Chondrocyte (in vitro differentiated cells): Measurements from ENCODE around the gene DENND5A. TPM values are rescaled to one million over a fixed set of nuclear protein-coding genes. Genes with fewer than 3 reads are reported as not detected.

Source experiments
- DNase-seq: peaks from one replicate; pipeline ENCODE4 v3.0.0; 2021; ENCODE audit warnings: mixed read lengths, low spot score
- H3K27ac Mint-ChIP-seq: one replicate; pipeline ENCODE4 v1.8.0; 2021; ENCODE audit warnings: mild to moderate bottlenecking, moderate library complexity, mixed read lengths; ENCODE audit not compliant: unreplicated experiment
- H3K27me3 Mint-ChIP-seq: 2 replicates; pipeline ENCODE4 v1.8.0; 2021; ENCODE audit warnings: low read depth, mixed read lengths
- H3K36me3 Mint-ChIP-seq: 2 replicates; pipeline ENCODE4 v1.8.0; 2021; ENCODE audit warnings: low read depth, mixed read lengths
- H3K4me1 Mint-ChIP-seq: 2 replicates; pipeline ENCODE4 v1.8.0; 2021; ENCODE audit warnings: low read depth, mild to moderate bottlenecking, mixed read lengths
- H3K4me3 Mint-ChIP-seq: one replicate; pipeline ENCODE4 v1.8.0; 2021; ENCODE audit warnings: mild to moderate bottlenecking, moderate library complexity, mixed read lengths; ENCODE audit not compliant: unreplicated experiment
- H3K9me3 Mint-ChIP-seq: 2 replicates; pipeline ENCODE4 v1.8.0; 2021; ENCODE audit warnings: low read depth, mixed read lengths
- CTCF ChIP-seq: fragments of 200-600 bp; sonication (generic); IDR thresholded peaks from 2 replicates; pipeline ENCODE4 v1.5.0; 2021; ENCODE audit warnings: antibody characterized with exemption, mild to moderate bottlenecking, moderate library complexity
- total RNA-seq: library from RNA; stranded (reverse); gene quantifications from 3 replicates; pipeline ENCODE4 v1.2.1, GENCODE V29; 2021

DENND5A gene
- total RNA-seq, 1 donor from 2014 or later = 111 TPM

- Mint-ChIP-seq H3K4me3 (no peak overlapping the region), H3K4me1 (peaks cover 4% of the 10 kb centered on the region), H3K27ac (no peak overlapping the region), H3K9me3 (peaks cover 4% of the 10 kb centered on the region), H3K27me3 (no peaks in the 10 kb centered on the region), H3K36me3 (no peaks in the 10 kb centered on the region)
- no peak for TF ChIP-seq CTCF
- no peak for DNase-seq
These were observed 39.0 kb upstream of the DENND5A start for GRCh38 chr11:9304178-9304577.

GRCh38 chr11:9302448-9302847, 37.3 kb upstream of the DENND5A start:
- DNase-seq = no peak
- no peak overlapping the region for H3K27ac Mint-ChIP-seq
- H3K4me3 Mint-ChIP-seq = no peak overlapping the region
- H3K4me1 Mint-ChIP-seq = peaks cover 4% of the 10 kb centered on the region
- H3K9me3 Mint-ChIP-seq = no peaks in the 10 kb centered on the region
- no peak for TF ChIP-seq CTCF
- H3K36me3 Mint-ChIP-seq = no peaks in the 10 kb centered on the region
- H3K27me3 Mint-ChIP-seq = no peaks in the 10 kb centered on the region

- Mint-ChIP-seq H3K9me3 (no peaks in the 10 kb centered on the region), H3K4me1 (peaks cover 1% of the 10 kb centered on the region), H3K4me3 (no peak overlapping the region), H3K27ac (no peak overlapping the region), H3K27me3 (no peaks in the 10 kb centered on the region), H3K36me3 (no peaks in the 10 kb centered on the region)
- no peak for TF ChIP-seq CTCF
- DNase-seq = no peak
These were observed 36.6 kb upstream of the DENND5A start for GRCh38 chr11:9301720-9302119.

GRCh38 chr11:9293646-9294045, 28.5 kb upstream of the DENND5A start:
- Mint-ChIP-seq H3K36me3 (no peaks in the 10 kb centered on the region), H3K27ac (no peak overlapping the region), H3K9me3 (no peaks in the 10 kb centered on the region), H3K4me1 (no peaks in the 10 kb centered on the region), H3K4me3 (no peak overlapping the region), H3K27me3 (no peaks in the 10 kb centered on the region)
- DNase-seq = no peak
- TF ChIP-seq CTCF = no peak

- no peaks in the 10 kb centered on the region for H3K9me3 Mint-ChIP-seq
- H3K4me3 Mint-ChIP-seq = no peak overlapping the region
- no peak for DNase-seq
- H3K27ac Mint-ChIP-seq = no peak overlapping the region
- no peaks in the 10 kb centered on the region for H3K27me3 Mint-ChIP-seq
- TF ChIP-seq CTCF = no peak
- peaks cover 13% of the 10 kb centered on the region for H3K4me1 Mint-ChIP-seq
- peaks cover 2% of the 10 kb centered on the region for H3K36me3 Mint-ChIP-seq
These were observed 20.9 kb upstream of the DENND5A start for GRCh38 chr11:9285850-9286587.
